Sigmoid colon (tissue), 3 donors: ENCODE results near the gene KIAA0930.

Experiments used
- POLR2A ChIP-seq, 2 donors: fragments of 450-650 bp; IDR thresholded peaks; one replicate each; pipeline ENCODE4 v1.6.1; 2016; ENCODE audit warnings: antibody characterized with exemption in 2 of 2, mild to moderate bottlenecking in 2 of 2, moderate library complexity in 2 of 2
- TF ChIP-seq, protein P1 (sequence below), 4 experiments: fragments of 450-650 bp in 3 of 4; fragments of 200-600 bp in 1 of 4; IDR thresholded peaks; one replicate each; pipeline ENCODE4 v1.5.1; 2016 to 2019; ENCODE audit warnings: antibody characterized with exemption in 4 of 4, mild to moderate bottlenecking in 3 of 4, moderate library complexity in 2 of 4

- TF ChIP-seq, protein P1, sequence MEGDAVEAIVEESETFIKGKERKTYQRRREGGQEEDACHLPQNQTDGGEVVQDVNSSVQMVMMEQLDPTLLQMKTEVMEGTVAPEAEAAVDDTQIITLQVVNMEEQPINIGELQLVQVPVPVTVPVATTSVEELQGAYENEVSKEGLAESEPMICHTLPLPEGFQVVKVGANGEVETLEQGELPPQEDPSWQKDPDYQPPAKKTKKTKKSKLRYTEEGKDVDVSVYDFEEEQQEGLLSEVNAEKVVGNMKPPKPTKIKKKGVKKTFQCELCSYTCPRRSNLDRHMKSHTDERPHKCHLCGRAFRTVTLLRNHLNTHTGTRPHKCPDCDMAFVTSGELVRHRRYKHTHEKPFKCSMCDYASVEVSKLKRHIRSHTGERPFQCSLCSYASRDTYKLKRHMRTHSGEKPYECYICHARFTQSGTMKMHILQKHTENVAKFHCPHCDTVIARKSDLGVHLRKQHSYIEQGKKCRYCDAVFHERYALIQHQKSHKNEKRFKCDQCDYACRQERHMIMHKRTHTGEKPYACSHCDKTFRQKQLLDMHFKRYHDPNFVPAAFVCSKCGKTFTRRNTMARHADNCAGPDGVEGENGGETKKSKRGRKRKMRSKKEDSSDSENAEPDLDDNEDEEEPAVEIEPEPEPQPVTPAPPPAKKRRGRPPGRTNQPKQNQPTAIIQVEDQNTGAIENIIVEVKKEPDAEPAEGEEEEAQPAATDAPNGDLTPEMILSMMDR (IDR thresholded peaks at IDR 0.05) = peak; percentile 67 to 86 (median 80)
- peak in 1 of 2 donors; percentile 11 for TF ChIP-seq POLR2A (IDR thresholded peaks at IDR 0.05)
Measured at GRCh38 chr22:45268958-45269844, 28.5 kb upstream of the KIAA0930 start.
